22Rv1 (cell line): Measurements from ENCODE around the gene CCND1.

Experiments
- H3K27ac ChIP-seq: fragments of 450-650 bp; 2 replicates; pipeline ENCODE4 v1.5.1; 2017
- ZFX ChIP-seq: fragments of 450-650 bp; IDR thresholded peaks from 2 replicates; pipeline ENCODE4 v1.6.1; 2017; ENCODE audit warnings: antibody characterized with exemption, borderline replicate concordance
- TF ChIP-seq, protein P1 (sequence below): fragments of 450-650 bp; IDR thresholded peaks from 2 replicates; pipeline ENCODE4 v1.5.1; 2017; ENCODE audit warnings: mild to moderate bottlenecking

The CCND1 gene

DNA sequence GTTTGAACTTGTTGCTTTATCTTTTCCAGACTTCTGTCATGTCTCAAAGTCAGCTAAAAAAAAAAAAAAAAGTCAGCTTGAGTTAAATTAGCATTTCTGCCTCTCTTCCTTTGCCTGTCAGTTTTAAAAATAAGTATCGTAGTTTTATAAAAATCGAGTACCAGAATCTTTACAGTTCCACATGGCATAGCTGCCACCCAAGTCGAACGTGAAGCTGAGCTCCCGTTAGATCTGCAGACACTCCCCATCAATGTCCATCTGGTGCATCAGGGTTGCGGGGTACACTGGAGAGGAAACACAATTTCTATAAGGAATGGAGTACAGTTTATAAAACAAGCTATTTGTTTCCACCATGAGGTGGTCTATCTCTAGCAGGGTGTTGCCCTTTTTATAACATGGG lies 41.0 kb upstream of the CCND1 start:
- no peak overlapping the region for H3K27ac ChIP-seq
- no peak for TF ChIP-seq ZFX
- TF ChIP-seq, protein P1, sequence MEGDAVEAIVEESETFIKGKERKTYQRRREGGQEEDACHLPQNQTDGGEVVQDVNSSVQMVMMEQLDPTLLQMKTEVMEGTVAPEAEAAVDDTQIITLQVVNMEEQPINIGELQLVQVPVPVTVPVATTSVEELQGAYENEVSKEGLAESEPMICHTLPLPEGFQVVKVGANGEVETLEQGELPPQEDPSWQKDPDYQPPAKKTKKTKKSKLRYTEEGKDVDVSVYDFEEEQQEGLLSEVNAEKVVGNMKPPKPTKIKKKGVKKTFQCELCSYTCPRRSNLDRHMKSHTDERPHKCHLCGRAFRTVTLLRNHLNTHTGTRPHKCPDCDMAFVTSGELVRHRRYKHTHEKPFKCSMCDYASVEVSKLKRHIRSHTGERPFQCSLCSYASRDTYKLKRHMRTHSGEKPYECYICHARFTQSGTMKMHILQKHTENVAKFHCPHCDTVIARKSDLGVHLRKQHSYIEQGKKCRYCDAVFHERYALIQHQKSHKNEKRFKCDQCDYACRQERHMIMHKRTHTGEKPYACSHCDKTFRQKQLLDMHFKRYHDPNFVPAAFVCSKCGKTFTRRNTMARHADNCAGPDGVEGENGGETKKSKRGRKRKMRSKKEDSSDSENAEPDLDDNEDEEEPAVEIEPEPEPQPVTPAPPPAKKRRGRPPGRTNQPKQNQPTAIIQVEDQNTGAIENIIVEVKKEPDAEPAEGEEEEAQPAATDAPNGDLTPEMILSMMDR, result no peak

DNA sequence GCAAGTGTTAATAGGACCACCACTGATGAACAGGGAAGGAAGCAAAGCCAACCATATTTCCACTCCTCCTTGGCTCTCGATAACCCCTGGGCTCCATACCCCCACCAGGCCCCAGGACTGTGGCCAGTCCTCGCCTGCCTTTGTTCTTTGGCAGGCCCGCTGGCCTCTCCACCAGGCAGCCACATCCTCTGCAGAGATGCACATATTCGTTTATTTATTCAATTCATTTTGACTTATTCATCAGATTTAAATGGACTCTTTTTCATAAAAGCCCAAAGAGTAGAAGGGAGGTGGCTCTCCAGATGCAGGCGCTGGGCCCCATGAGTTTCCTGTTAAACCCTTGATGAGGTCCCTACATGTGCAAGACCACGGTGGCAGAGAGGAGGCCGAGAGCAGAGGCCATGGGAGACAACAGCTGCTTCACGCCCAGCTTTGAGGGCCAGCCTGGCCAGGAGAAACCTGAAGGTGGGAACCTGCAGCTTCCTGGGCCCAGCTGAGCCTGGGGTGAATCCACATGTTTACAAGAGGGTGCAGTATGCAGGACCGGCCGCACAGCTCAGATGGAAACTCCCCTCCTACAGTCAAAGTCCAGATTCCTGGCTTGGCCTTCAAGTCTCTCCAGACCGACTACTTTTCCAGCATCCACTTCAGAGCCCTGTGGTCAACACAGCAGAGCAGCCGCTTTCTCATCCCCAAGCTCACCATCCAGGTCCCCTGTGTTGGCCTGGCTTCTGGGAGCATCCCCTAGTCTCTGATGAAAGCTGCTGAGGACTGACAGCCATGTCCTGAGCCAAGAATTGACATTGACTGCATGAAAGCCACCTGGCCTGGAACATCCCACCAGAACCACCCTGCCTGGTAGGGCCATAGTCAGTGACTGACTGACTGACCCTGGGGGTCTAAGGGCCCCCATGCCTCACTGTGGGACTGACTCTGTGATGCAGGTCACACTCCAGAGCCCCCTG lies 39.7 kb upstream of the CCND1 start:
- no peak for TF ChIP-seq ZFX
- TF ChIP-seq, protein P1, result no peak
- H3K27ac ChIP-seq, result no peak overlapping the region

DNA sequence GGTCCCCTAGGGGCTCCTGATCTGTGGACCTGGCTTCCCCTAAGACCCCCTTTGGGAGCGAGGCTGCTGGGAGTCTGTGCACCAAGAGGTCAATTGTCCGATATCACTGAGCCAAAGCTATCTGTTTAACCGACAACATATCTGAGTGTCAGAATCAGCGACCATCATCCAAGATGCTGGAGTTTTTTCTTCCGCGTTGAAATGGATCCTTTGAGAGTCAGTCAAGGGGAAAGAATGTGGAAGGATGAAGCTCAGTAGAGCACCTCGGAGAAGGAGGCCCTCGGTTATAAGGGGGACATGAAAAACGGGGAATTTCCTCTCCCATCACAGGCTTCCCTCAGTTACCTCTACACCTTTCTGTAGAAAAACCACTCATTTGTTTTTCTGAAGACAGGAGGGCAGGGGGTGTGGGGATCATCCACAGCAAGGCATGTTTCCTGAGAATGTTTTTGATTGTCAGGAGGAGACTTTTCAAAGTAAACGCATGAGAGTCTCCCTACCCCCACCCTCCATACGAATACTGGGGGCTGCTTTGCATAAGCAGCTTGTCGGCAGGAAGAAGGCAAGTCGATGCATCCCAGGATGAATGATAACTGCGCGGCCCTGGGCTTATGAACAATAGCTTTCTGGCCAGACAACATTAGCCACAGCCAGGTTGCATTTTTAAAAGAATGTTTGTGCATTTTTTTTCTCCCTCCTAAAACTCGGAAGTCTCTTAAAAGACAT lies 37.7 kb upstream of the CCND1 start:
- H3K27ac ChIP-seq, result no peak overlapping the region
- TF ChIP-seq, protein P1, result no peak
- no peak for TF ChIP-seq ZFX

DNA sequence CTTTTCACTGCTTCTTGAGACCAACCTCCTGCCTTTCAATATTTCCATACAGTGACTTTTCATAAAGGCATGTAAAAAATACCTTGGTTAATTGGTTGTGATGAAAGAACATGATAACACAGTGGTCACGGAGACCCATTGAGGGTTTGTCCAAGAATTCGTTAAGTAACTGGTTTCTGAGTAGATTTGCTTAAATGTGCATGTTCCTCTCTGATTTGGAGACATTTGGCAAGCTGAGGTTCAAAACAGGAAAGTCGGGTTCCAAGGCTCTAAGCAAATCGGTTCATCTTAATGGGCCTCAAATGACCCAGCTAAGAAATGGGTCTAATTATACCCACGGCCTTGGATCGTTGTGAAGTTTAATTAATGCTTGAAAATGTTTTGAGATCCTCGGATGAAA lies 36.9 kb upstream of the CCND1 start:
- no peak overlapping the region for H3K27ac ChIP-seq
- TF ChIP-seq, protein P1, result no peak
- TF ChIP-seq ZFX, result no peak

DNA sequence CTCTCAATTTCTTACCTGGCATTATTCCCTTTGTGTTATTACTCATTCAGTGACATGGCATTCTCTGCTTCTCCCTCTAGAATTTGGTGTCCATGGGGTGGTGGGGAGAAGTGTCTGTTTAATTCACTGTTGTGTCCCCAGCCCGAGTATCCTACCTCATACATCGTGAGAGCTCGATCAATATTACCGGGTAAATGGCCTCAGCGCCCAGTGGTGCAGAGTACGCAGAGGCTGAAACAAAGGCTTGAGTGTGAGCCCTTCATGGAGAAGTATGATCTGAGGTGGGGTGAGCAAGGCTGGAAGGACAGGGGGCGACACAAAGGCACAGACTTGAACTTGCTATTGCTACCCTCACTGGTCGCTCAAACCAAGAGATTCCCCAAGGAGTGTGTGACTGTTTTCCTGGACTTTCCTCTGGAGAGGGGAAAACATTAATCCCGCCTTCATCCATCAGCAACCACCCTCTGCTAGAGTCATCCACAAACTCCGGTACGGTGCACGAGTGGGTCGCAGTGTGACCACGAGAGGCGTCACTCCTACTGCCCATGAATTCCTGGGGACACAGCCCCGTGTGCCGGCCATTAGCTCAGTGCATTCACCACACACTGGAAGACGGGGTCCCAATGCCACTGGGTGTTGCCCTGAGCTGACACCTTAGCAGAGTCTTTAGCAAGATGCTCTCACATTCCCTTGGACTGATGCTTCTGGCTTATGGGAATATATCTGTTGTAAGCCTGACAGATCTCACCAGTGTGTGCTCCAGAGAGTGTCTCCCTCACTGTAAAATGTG lies 35.0 kb upstream of the CCND1 start:
- TF ChIP-seq, protein P1, result no peak
- no peak for TF ChIP-seq ZFX
- no peak overlapping the region for H3K27ac ChIP-seq

DNA sequence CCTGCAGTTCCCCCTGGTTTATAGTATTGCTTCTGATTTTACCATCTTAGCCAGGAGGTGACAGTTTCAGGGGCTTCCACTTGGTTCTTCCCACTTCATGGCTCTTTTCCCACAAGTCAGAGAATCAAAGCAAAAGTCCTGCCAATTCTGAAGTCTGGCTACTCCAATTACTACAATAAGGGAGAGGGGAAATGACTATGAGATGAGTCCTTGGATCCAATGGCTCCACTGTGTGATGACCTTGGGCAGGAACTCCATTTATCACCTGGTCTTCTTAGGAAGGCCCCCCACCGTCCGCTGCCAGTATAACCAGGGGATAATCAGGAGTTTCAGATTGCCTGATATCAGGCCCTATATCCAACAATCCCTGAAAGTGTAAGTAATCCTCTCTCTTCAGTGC lies 31.6 kb upstream of the CCND1 start:
- no peak overlapping the region for H3K27ac ChIP-seq
- TF ChIP-seq ZFX, result no peak
- TF ChIP-seq, protein P1, result no peak
